Choroid plexus epithelial cell (primary cell): ENCODE results near the gene CLEC2A.

Source experiments
- DNase-seq: peaks from one replicate; pipeline ENCODE4 v3.0.0-alpha.2; 2010; ENCODE audit warnings: low read depth
- H3K4me3 ChIP-seq: 2 replicates; pipeline ENCODE4 v1.5.1; 2011; ENCODE audit warnings: low read depth, mild to moderate bottlenecking, control low read depth, low read length, moderate library complexity
- CTCF ChIP-seq: conservative IDR thresholded peaks from 2 replicates; pipeline ENCODE4 v1.5.1; 2011; ENCODE audit warnings: low read depth, mild to moderate bottlenecking, control low read depth, inconsistent platforms, low read length, moderate library complexity

The CLEC2A gene

GRCh38 chr12:9920451-9920850 is 11.7 kb downstream of the CLEC2A start:
- TF ChIP-seq CTCF, result no peak
- DNase-seq, result no peak
- no peak overlapping the region for H3K4me3 ChIP-seq

- no peak for TF ChIP-seq CTCF
- no peak overlapping the region for H3K4me3 ChIP-seq
- no peak for DNase-seq
Measured at GRCh38 chr12:9919443-9919842, 12.7 kb downstream of the CLEC2A start.

GRCh38 chr12:9911708-9912107 is 20.5 kb downstream of the CLEC2A start:
- no peak for DNase-seq
- H3K4me3 ChIP-seq, result no peak overlapping the region
- no peak for TF ChIP-seq CTCF

- peak; percentile 36 for DNase-seq
- no peak for TF ChIP-seq CTCF
- no peak overlapping the region for H3K4me3 ChIP-seq
Measured at GRCh38 chr12:9910716-9911421, 21.3 kb downstream of the CLEC2A start.

GRCh38 chr12:9909724-9910123 is 22.4 kb downstream of the CLEC2A start:
- no peak overlapping the region for H3K4me3 ChIP-seq
- DNase-seq, result no peak
- no peak for TF ChIP-seq CTCF

- DNase-seq, result no peak
- TF ChIP-seq CTCF, result no peak
- no peak overlapping the region for H3K4me3 ChIP-seq
Measured at GRCh38 chr12:9908350-9908749, 23.8 kb downstream of the CLEC2A start.

GRCh38 chr12:9907769-9908168 is 24.4 kb downstream of the CLEC2A start:
- TF ChIP-seq CTCF, result no peak
- H3K4me3 ChIP-seq, result no peak overlapping the region
- DNase-seq, result no peak
